GM12878 (cell line): ENCODE data around the gene ARHGAP32.

Experiments used
- BRCA1 ChIP-seq: IDR thresholded peaks from 2 replicates; pipeline ENCODE4 v1.6.1; 2011; ENCODE audit warnings: low read depth, low read length, improper control_type of control experiment
- CREM ChIP-seq: IDR thresholded peaks from 2 replicates; pipeline ENCODE4 v1.6.1; 2014; ENCODE audit warnings: antibody characterized with exemption, low read depth
- CTCF ChIP-seq, 3 experiments: IDR thresholded peaks in 2 of 3; conservative IDR thresholded peaks in 1 of 3; 2 replicates each; pipeline ENCODE4 v1.5.1; 2011; ENCODE audit warnings: low read depth in 3 of 3, low read length in 3 of 3, mild to moderate bottlenecking in 3 of 3, control low read depth in 2 of 3, moderate library complexity in 2 of 3, inconsistent platforms in 1 of 3, mixed read lengths in 1 of 3; ENCODE audit not compliant: control insufficient read depth in 2 of 3, insufficient read depth in 1 of 3; ENCODE audit errors: extremely low read depth in 1 of 3
- EP300 ChIP-seq, 2 experiments: fragments of 150-350 bp in 1 of 2; IDR thresholded peaks; 2 replicates each; pipeline ENCODE4 v1.6.1; 2011 to 2012; ENCODE audit warnings: low read depth in 2 of 2, low read length in 2 of 2, borderline replicate concordance in 1 of 2, improper control_type of control experiment in 1 of 2, inconsistent platforms in 1 of 2; ENCODE audit not compliant: control insufficient read depth in 1 of 2
- NFIC ChIP-seq: IDR thresholded peaks from 2 replicates; pipeline ENCODE4 v1.6.1; 2012; ENCODE audit warnings: low read depth, mild to moderate bottlenecking, inconsistent platforms, low read length, moderate library complexity
- NFYA ChIP-seq: IDR thresholded peaks from 2 replicates; pipeline ENCODE4 v1.6.1; 2011; ENCODE audit warnings: low read depth, mild to moderate bottlenecking, low read length, improper control_type of control experiment, borderline replicate concordance
- RCOR1 ChIP-seq: conservative IDR thresholded peaks from 2 replicates; pipeline ENCODE4 v1.6.1; 2012; ENCODE audit warnings: low read depth, low read length, improper control_type of control experiment
- SIN3A ChIP-seq: IDR thresholded peaks from 2 replicates; pipeline ENCODE4 v1.6.1; 2012; ENCODE audit warnings: low read depth, low read length, improper control_type of control experiment
- YY1 ChIP-seq: IDR thresholded peaks from 2 replicates; pipeline ENCODE4 v1.6.1; 2011; ENCODE audit warnings: low read depth, mild to moderate bottlenecking, low read length

- TF ChIP-seq EP300 (IDR thresholded peaks at IDR 0.05; ENCODE audit: borderline replicate concordance in 1 of 2, control insufficient read depth in 1 of 2, low read depth in 2 of 2, low read length in 2 of 2): no peak
- TF ChIP-seq NFIC: no peak
- TF ChIP-seq BRCA1: no peak
- no peak for TF ChIP-seq CTCF (IDR thresholded peaks at IDR 0.05 in 2 of 3, conservative IDR thresholded peaks at IDR 0.05 in 1 of 3; ENCODE audit: control insufficient read depth in 2 of 3, extremely low read depth in 1 of 3, insufficient read depth in 1 of 3, low read depth in 3 of 3, low read length in 3 of 3)
- TF ChIP-seq SIN3A: no peak
- no peak for TF ChIP-seq CREM
- no peak for TF ChIP-seq RCOR1
- TF ChIP-seq YY1: no peak
- no peak for TF ChIP-seq NFYA
Measured at GRCh38 chr11:129040934-129041333, 151.2 kb downstream of the ARHGAP32 start.
